SK-N-SH (cell line): ENCODE measurements around the gene ELMO1. TPM values are rescaled to one million over a fixed set of nuclear protein-coding genes. Genes with fewer than 3 reads are reported as not detected.

Source experiments
- CTCF ChIA-PET: fragments of 300-600, 350-600 bp; formaldehyde crosslinking; extraction: SDS; loops from one replicate; lab custom pipeline; 2021; lab: Yijun Ruan, JAX
- POLR2A ChIA-PET: fragments of 350-600 bp; sonication (Branson Sonifier 250); formaldehyde crosslinking; extraction: SDS; loops from one replicate; lab custom pipeline; 2020; ENCODE audit warnings: antibody characterized with exemption, inconsistent platforms; lab: Yijun Ruan, JAX
- DNase-seq: peaks from one replicate; pipeline ENCODE4 v3.0.0; 2012
- H2AFZ ChIP-seq: fragments of 200-600 bp; sonication (generic); 2 replicates; pipeline ENCODE4 v1.8.1; 2016; ENCODE audit warnings: antibody characterized with exemption, mild to moderate bottlenecking, low read depth
- H3F3A ChIP-seq: fragments of 200-600 bp; sonication (generic); replicated peaks from 2 replicates; pipeline ENCODE3; 2016; ENCODE audit warnings: antibody characterized with exemption, mild to moderate bottlenecking; ENCODE audit not compliant: insufficient read depth
- H3K27ac ChIP-seq, 2 experiments: fragments of 200-500 bp in 1 of 2; fragments of 200-600 bp in 1 of 2; sonication (Bioruptor generic) in 1 of 2; sonication (generic), shearing (Covaris generic) in 1 of 2; 2 replicates each; pipeline versions ENCODE4 v1.5.1 to v1.6.1; 2014 to 2016; ENCODE audit warnings: low read depth in 2 of 2, inconsistent platforms in 1 of 2, low read length in 1 of 2, mild to moderate bottlenecking in 1 of 2, mixed read lengths in 1 of 2
- H3K27me3 ChIP-seq: fragments of 200-600 bp; sonication (generic), shearing (Covaris generic); 2 replicates; pipeline ENCODE4 v1.6.1; 2016; ENCODE audit warnings: mixed run types; ENCODE audit not compliant: insufficient read depth
- H3K36me3 ChIP-seq, 2 experiments: fragments of 200-500 bp in 1 of 2; fragments of 200-600 bp in 1 of 2; sonication (Bioruptor generic) in 1 of 2; sonication (generic) in 1 of 2; replicated peaks in 1 of 2; 2 replicates each; pipeline versions ENCODE3 to v1.5.1; 2014 to 2016; ENCODE audit warnings: low read length in 1 of 2, mild to moderate bottlenecking in 1 of 2; ENCODE audit not compliant: insufficient read depth in 2 of 2, control insufficient read depth in 1 of 2
- H3K4me1 ChIP-seq, 2 experiments: fragments of 200-500 bp in 1 of 2; fragments of 200-600 bp in 1 of 2; sonication (Bioruptor generic) in 1 of 2; sonication (generic), shearing (Covaris generic) in 1 of 2; 2 replicates each; pipeline versions ENCODE4 v1.5.1 to v1.6.1; 2014 to 2016; ENCODE audit warnings: low read depth in 1 of 2, low read length in 1 of 2, mixed run types in 1 of 2; ENCODE audit not compliant: insufficient read depth in 2 of 2, control insufficient read depth in 1 of 2
- H3K4me2 ChIP-seq: fragments of 200-600 bp; sonication (generic), shearing (Covaris generic); 2 replicates; pipeline ENCODE4 v1.6.1; 2017; ENCODE audit warnings: mixed run types
- H3K4me3 ChIP-seq, 2 experiments: fragments of 200-500 bp in 1 of 2; fragments of 200-600 bp in 1 of 2; sonication (Bioruptor generic) in 1 of 2; sonication (generic), shearing (Covaris generic) in 1 of 2; 2 replicates each; pipeline versions ENCODE4 v1.5.1 to v1.8.1; 2014 to 2016; ENCODE audit warnings: low read depth in 2 of 2, inconsistent platforms in 1 of 2, low read length in 1 of 2, mild to moderate bottlenecking in 1 of 2, mixed read lengths in 1 of 2, moderate library complexity in 1 of 2
- H3K79me2 ChIP-seq: fragments of 200-600 bp; sonication (generic); 2 replicates; pipeline ENCODE4 v1.8.1; 2017; ENCODE audit warnings: mild to moderate bottlenecking; ENCODE audit not compliant: insufficient read depth
- H3K9ac ChIP-seq: fragments of 200-600 bp; sonication (generic); 2 replicates; pipeline ENCODE4 v1.6.1; 2017; ENCODE audit warnings: mixed run types
- H3K9me2 ChIP-seq: fragments of 200-600 bp; sonication (generic); 2 replicates; pipeline ENCODE4 v1.6.1; 2017; ENCODE audit warnings: mixed run types
- H3K9me3 ChIP-seq: fragments of 200-600 bp; sonication (generic); 2 replicates; pipeline ENCODE4 v1.6.1; 2017; ENCODE audit warnings: mixed run types, mild to moderate bottlenecking, moderate library complexity
- H4K20me1 ChIP-seq: fragments of 200-600 bp; sonication (generic); 2 replicates; pipeline ENCODE4 v1.6.1; 2017; ENCODE audit warnings: mild to moderate bottlenecking, mixed run types; ENCODE audit not compliant: insufficient read depth
- CHD2 ChIP-seq: fragments of 150-350 bp; IDR thresholded peaks from 2 replicates; pipeline ENCODE4 v1.6.1; 2018; ENCODE audit warnings: low read length; ENCODE audit not compliant: partially characterized antibody
- EP300 ChIP-seq, 2 experiments: IDR thresholded peaks; 2 replicates each; pipeline versions ENCODE4 v1.4.0 to v1.6.1; 2012; ENCODE audit warnings: borderline replicate concordance in 1 of 2, low read depth in 1 of 2, low read length in 1 of 2
- FOXJ3 ChIP-seq: sonication (generic); formaldehyde crosslinking; IDR thresholded peaks from 2 replicates; pipeline ENCODE4 v1.5.1; 2020; ENCODE audit warnings: mild to moderate bottlenecking, missing genetic modification reagents
- FOXM1 ChIP-seq: IDR thresholded peaks from 2 replicates; pipeline ENCODE4 v1.4.0; 2012; ENCODE audit warnings: low read depth, mild to moderate bottlenecking
- GATA2 ChIP-seq: sonication (generic); formaldehyde crosslinking; IDR thresholded peaks from 2 replicates; pipeline ENCODE4 v1.5.0; 2020; ENCODE audit warnings: mild to moderate bottlenecking, missing genetic modification reagents
- MXI1 ChIP-seq: IDR thresholded peaks from 2 replicates; pipeline ENCODE4 v1.6.1; 2012; ENCODE audit warnings: mild to moderate bottlenecking, low read depth, low read length, improper control_type of control experiment
- NRF1 ChIP-seq: IDR thresholded peaks from 2 replicates; pipeline ENCODE4 v1.6.1; 2012; ENCODE audit warnings: low read depth, mild to moderate bottlenecking, low read length
- POLR2AphosphoS5 ChIP-seq: IDR thresholded peaks from 2 replicates; pipeline ENCODE4 v1.6.1; 2012; ENCODE audit warnings: low read depth, low read length
- RAD21 ChIP-seq: IDR thresholded peaks from 2 replicates; pipeline ENCODE4 v1.6.1; 2012; ENCODE audit warnings: mild to moderate bottlenecking, low read length
- RCOR1 ChIP-seq: fragments of 150-350 bp; IDR thresholded peaks from 2 replicates; pipeline ENCODE4 v1.6.1; 2017; ENCODE audit warnings: antibody characterized with exemption, low read length
- RFX5 ChIP-seq: IDR thresholded peaks from 2 replicates; pipeline ENCODE4 v1.6.1; 2012; ENCODE audit warnings: mild to moderate bottlenecking, improper control_type of control experiment, low read length
- TAF1 ChIP-seq: IDR thresholded peaks from 2 replicates; pipeline ENCODE4 v1.6.1; 2012; ENCODE audit warnings: low read depth, mild to moderate bottlenecking, low read length, moderate library complexity, borderline replicate concordance
- TCF12 ChIP-seq: IDR thresholded peaks from 2 replicates; pipeline ENCODE4 v1.4.0; 2012
- TEAD4 ChIP-seq: IDR thresholded peaks from 2 replicates; pipeline ENCODE4 v1.4.0; 2012; ENCODE audit warnings: mild to moderate bottlenecking, borderline replicate concordance; ENCODE audit not compliant: insufficient read depth
- WGBS: methylation state at CpG from one replicate; pipeline ENCODE4 v1.1.6; 2017; ENCODE audit warnings: low lambda C conversion rate; 5-methylcytosine and 5-hydroxymethylcytosine counted together
- polyA plus RNA-seq, 3 experiments: library from polyadenylated mRNA; depleted of rRNA; stranded (reverse); fragments of >200 nt; gene quantifications; 2 replicates each; pipeline ENCODE4 v1.2.3, GENCODE V29; 2012
- TF ChIP-seq, protein P1 (sequence below): IDR thresholded peaks from 2 replicates; pipeline ENCODE4; 2012
- TF ChIP-seq, protein P2 (sequence below): IDR thresholded peaks from 2 replicates; pipeline ENCODE4 v1.4.0; 2012; ENCODE audit warnings: low read depth
- TF ChIP-seq, protein P3 (sequence below): IDR thresholded peaks from 2 replicates; pipeline ENCODE4 v1.6.1; 2012; ENCODE audit warnings: mild to moderate bottlenecking, low read depth, low read length, moderate library complexity
- TF ChIP-seq, protein P4 (sequence below): IDR thresholded peaks from 2 replicates; pipeline ENCODE4 v1.4.0; 2012; ENCODE audit warnings: low read depth, borderline replicate concordance

The ELMO1 gene
- polyA plus RNA-seq, 1 of the 3 experiments (the other 2 are of a cell fraction): 0.64 TPM

DNA sequence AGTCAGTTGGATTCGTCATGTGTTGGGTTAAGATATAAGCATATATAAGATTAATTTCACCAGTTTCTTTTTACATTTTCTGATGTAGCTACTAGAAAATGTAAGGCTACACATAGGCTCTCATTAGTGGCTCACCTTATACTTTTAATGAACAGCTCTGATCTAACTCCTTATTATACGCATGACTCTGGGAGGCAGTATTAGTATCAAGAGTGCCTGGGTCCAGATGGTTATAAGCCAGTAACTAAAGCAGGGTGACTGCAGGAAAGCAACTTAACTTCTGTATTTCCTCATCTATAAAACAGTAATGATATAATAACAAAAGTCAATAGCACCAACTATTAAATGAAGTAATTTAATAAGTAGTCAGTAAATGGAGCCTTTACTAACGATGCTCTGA lies 1.4 kb upstream of the ELMO1 start:
- H2AFZ ChIP-seq: no peak overlapping the region
- no peak overlapping the region for H3K27ac ChIP-seq
- H3K36me3 ChIP-seq: no peaks in the 10 kb centered on the region
- 54% methylated on average over 3 of the region's 3 CpGs for WGBS
- no peaks in the 10 kb centered on the region for H3K27me3 ChIP-seq
- H4K20me1 ChIP-seq: no peaks in the 10 kb centered on the region
- H3F3A ChIP-seq: no peaks in the 10 kb centered on the region
- H3K9me2 ChIP-seq: no peaks in the 10 kb centered on the region
- H3K4me2 ChIP-seq: no peak overlapping the region
- no peak overlapping the region for H3K9ac ChIP-seq
- no peak for DNase-seq
- no peaks in the 10 kb centered on the region for H3K9me3 ChIP-seq
- no peak overlapping the region for H3K4me3 ChIP-seq
- CTCF ChIA-PET: interaction anchor here (0.6 to 5.0 kb wide), 17 partner anchors 9 to 638 kb away, joined by 3 to 40 read pairs (median 5); no protein-coding TSS in a partner anchor
- TF ChIP-seq MXI1: no peak
- TF ChIP-seq RAD21: no peak
- TF ChIP-seq, protein P1, sequence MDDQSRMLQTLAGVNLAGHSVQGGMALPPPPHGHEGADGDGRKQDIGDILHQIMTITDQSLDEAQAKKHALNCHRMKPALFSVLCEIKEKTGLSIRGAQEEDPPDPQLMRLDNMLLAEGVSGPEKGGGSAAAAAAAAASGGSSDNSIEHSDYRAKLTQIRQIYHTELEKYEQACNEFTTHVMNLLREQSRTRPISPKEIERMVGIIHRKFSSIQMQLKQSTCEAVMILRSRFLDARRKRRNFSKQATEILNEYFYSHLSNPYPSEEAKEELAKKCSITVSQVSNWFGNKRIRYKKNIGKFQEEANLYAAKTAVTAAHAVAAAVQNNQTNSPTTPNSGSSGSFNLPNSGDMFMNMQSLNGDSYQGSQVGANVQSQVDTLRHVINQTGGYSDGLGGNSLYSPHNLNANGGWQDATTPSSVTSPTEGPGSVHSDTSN: no peak
- TF ChIP-seq FOXM1: no peak
- TF ChIP-seq RFX5: no peak
- TF ChIP-seq, protein P2, sequence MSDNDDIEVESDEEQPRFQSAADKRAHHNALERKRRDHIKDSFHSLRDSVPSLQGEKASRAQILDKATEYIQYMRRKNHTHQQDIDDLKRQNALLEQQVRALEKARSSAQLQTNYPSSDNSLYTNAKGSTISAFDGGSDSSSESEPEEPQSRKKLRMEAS: no peak
- no peak for TF ChIP-seq TCF12
- TF ChIP-seq, protein P3, sequence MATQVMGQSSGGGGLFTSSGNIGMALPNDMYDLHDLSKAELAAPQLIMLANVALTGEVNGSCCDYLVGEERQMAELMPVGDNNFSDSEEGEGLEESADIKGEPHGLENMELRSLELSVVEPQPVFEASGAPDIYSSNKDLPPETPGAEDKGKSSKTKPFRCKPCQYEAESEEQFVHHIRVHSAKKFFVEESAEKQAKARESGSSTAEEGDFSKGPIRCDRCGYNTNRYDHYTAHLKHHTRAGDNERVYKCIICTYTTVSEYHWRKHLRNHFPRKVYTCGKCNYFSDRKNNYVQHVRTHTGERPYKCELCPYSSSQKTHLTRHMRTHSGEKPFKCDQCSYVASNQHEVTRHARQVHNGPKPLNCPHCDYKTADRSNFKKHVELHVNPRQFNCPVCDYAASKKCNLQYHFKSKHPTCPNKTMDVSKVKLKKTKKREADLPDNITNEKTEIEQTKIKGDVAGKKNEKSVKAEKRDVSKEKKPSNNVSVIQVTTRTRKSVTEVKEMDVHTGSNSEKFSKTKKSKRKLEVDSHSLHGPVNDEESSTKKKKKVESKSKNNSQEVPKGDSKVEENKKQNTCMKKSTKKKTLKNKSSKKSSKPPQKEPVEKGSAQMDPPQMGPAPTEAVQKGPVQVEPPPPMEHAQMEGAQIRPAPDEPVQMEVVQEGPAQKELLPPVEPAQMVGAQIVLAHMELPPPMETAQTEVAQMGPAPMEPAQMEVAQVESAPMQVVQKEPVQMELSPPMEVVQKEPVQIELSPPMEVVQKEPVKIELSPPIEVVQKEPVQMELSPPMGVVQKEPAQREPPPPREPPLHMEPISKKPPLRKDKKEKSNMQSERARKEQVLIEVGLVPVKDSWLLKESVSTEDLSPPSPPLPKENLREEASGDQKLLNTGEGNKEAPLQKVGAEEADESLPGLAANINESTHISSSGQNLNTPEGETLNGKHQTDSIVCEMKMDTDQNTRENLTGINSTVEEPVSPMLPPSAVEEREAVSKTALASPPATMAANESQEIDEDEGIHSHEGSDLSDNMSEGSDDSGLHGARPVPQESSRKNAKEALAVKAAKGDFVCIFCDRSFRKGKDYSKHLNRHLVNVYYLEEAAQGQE: no peak
- TF ChIP-seq EP300 (IDR thresholded peaks at IDR 0.05; ENCODE audit: borderline replicate concordance in 1 of 2, low read depth in 1 of 2, low read length in 1 of 2): no peak
- no peak for TF ChIP-seq TAF1
- TF ChIP-seq POLR2AphosphoS5: no peak
- no peak for TF ChIP-seq RCOR1
- TF ChIP-seq NRF1: no peak
- TF ChIP-seq TEAD4: no peak
- TF ChIP-seq, protein P4, sequence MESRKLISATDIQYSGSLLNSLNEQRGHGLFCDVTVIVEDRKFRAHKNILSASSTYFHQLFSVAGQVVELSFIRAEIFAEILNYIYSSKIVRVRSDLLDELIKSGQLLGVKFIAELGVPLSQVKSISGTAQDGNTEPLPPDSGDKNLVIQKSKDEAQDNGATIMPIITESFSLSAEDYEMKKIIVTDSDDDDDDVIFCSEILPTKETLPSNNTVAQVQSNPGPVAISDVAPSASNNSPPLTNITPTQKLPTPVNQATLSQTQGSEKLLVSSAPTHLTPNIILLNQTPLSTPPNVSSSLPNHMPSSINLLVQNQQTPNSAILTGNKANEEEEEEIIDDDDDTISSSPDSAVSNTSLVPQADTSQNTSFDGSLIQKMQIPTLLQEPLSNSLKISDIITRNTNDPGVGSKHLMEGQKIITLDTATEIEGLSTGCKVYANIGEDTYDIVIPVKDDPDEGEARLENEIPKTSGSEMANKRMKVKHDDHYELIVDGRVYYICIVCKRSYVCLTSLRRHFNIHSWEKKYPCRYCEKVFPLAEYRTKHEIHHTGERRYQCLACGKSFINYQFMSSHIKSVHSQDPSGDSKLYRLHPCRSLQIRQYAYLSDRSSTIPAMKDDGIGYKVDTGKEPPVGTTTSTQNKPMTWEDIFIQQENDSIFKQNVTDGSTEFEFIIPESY: no peak
- no peak for TF ChIP-seq FOXJ3 (CRISPR knock-in tag)
- no peak for TF ChIP-seq GATA2 (CRISPR knock-in tag)
- no peak for TF ChIP-seq CHD2
- TF ChIP-seq, all 33 proteins: peak for 0
- peaks cover 0 to 13% of the 10 kb centered on the region in 2 experiments; a peak in 2 of 4 replicates for H3K4me1 ChIP-seq
- POLR2A ChIA-PET: no interaction called here
- no peaks in the 10 kb centered on the region for H3K79me2 ChIP-seq
